IMR-90 (cell line): ENCODE results near the gene LAMC3. TPM values are rescaled to one million over a fixed set of nuclear protein-coding genes. Genes with fewer than 3 reads are reported as not detected.

Source experiments
- ATAC-seq: fragments of 200-7000 bp; cut with Tn5 transposase; 2 replicates; pipeline ENCODE4 v1.9.1; 2020; ENCODE audit warnings: low read depth, mild to moderate bottlenecking, moderate library complexity
- BruUV-seq: library from RNA; stranded (reverse); fragments of 400-500 nt; replicated peaks from 2 replicates; lab custom pipeline; 2021; lab: Mats Ljungman, UMichigan
- CTCF ChIA-PET: fragments of 300-600 bp; formaldehyde crosslinking; extraction: SDS; loops from one replicate; lab custom pipeline; 2021; ENCODE audit warnings: antibody characterized with exemption; lab: Yijun Ruan, JAX
- POLR2A ChIA-PET: fragments of 300-600 bp; sonication (Branson Sonifier 250); formaldehyde crosslinking; loops from one replicate; lab custom pipeline; 2022; ENCODE audit warnings: antibody characterized with exemption; ENCODE audit not compliant: unreplicated experiment; lab: Charles Lee
- DNase-seq: peaks from one replicate; pipeline ENCODE4 v3.0.0; 2013
- H2AFZ ChIP-seq: replicated peaks from 2 replicates; pipeline ENCODE3; 2013; ENCODE audit warnings: low read length, mild to moderate bottlenecking; ENCODE audit not compliant: poor library complexity
- H2AK5ac ChIP-seq: 2 replicates; pipeline ENCODE4 v1.6.1; 2013; ENCODE audit warnings: low read depth, low read length, inconsistent platforms
- H2AK9ac ChIP-seq: replicated peaks from 2 replicates; pipeline ENCODE3; 2013; ENCODE audit warnings: mild to moderate bottlenecking, low read depth, low read length, moderate library complexity; ENCODE audit not compliant: poor library complexity
- H2BK120ac ChIP-seq: 2 replicates; pipeline ENCODE4 v1.6.1; 2013; ENCODE audit warnings: low read depth, low read length, inconsistent platforms
- H2BK15ac ChIP-seq: 3 replicates; pipeline ENCODE4 v1.6.1; 2013; ENCODE audit warnings: low read depth, low read length, inconsistent platforms
- H2BK20ac ChIP-seq: 2 replicates; pipeline ENCODE4 v1.6.1; 2013; ENCODE audit warnings: low read depth, mild to moderate bottlenecking, inconsistent platforms, low read length, moderate library complexity
- H2BK5ac ChIP-seq: 2 replicates; pipeline ENCODE4 v1.6.1; 2013; ENCODE audit warnings: mild to moderate bottlenecking, low read depth, low read length, inconsistent platforms; ENCODE audit not compliant: poor library complexity, severe bottlenecking
- H3K14ac ChIP-seq: replicated peaks from 2 replicates; pipeline ENCODE4 v1.6.1; 2013; ENCODE audit warnings: low read depth, low read length, inconsistent platforms
- H3K18ac ChIP-seq: 2 replicates; pipeline ENCODE4 v1.6.1; 2013; ENCODE audit warnings: low read depth, low read length, control low read depth
- H3K23ac ChIP-seq: 2 replicates; pipeline ENCODE4 v1.6.1; 2013; ENCODE audit warnings: low read depth, low read length, inconsistent platforms
- H3K27ac ChIP-seq: 2 replicates; pipeline ENCODE4 v1.5.1; 2013; ENCODE audit warnings: mild to moderate bottlenecking, control low read depth, low read length; ENCODE audit not compliant: insufficient read depth
- H3K27me3 ChIP-seq: 2 replicates; pipeline ENCODE4 v1.6.1; 2013; ENCODE audit warnings: low read length; ENCODE audit not compliant: control insufficient read depth, insufficient read depth
- H3K36me3 ChIP-seq: 2 replicates; pipeline ENCODE4 v1.6.1; 2013; ENCODE audit warnings: low read length, mixed read lengths; ENCODE audit not compliant: control insufficient read depth, insufficient read depth
- H3K4ac ChIP-seq: 2 replicates; pipeline ENCODE4 v1.6.1; 2013; ENCODE audit warnings: low read depth, low read length, inconsistent platforms
- H3K4me1 ChIP-seq: 2 replicates; pipeline ENCODE4 v1.6.1; 2013; ENCODE audit warnings: low read length, mixed read lengths; ENCODE audit not compliant: control insufficient read depth, insufficient read depth
- H3K4me2 ChIP-seq: 2 replicates; pipeline ENCODE4 v1.6.1; 2013; ENCODE audit warnings: low read depth, mild to moderate bottlenecking, control low read depth, low read length, moderate library complexity
- H3K4me3 ChIP-seq: 2 replicates; pipeline ENCODE4 v1.5.1; 2013; ENCODE audit warnings: low read depth, mild to moderate bottlenecking, control low read depth, low read length, moderate library complexity; ENCODE audit not compliant: insufficient read depth
- H3K56ac ChIP-seq: 2 replicates; pipeline ENCODE4 v1.6.1; 2013; ENCODE audit warnings: low read length, inconsistent platforms; ENCODE audit not compliant: insufficient read depth; ENCODE audit errors: extremely low read depth
- H3K79me1 ChIP-seq, 2 experiments: 2 replicates each; pipeline ENCODE4 v1.6.1; 2013; ENCODE audit warnings: low read length in 2 of 2, inconsistent platforms in 1 of 2, low read depth in 1 of 2
- H3K9ac ChIP-seq: 2 replicates; pipeline ENCODE4 v1.6.1; 2013; ENCODE audit warnings: low read depth, low read length, control low read depth
- H3K9me1 ChIP-seq: 2 replicates; pipeline ENCODE4 v1.6.1; 2013; ENCODE audit warnings: low read length, inconsistent platforms; ENCODE audit not compliant: insufficient read depth
- H3K9me3 ChIP-seq: 2 replicates; pipeline ENCODE4 v1.6.1; 2013; ENCODE audit warnings: low read length; ENCODE audit not compliant: control insufficient read depth, insufficient read depth
- H4K20me1 ChIP-seq: 2 replicates; pipeline ENCODE4 v1.6.1; 2013; ENCODE audit warnings: low read length, inconsistent platforms; ENCODE audit not compliant: insufficient read depth
- H4K5ac ChIP-seq: 2 replicates; pipeline ENCODE4 v1.6.1; 2013; ENCODE audit warnings: mild to moderate bottlenecking, low read depth, low read length, control low read depth
- H4K8ac ChIP-seq, 2 experiments: 2 replicates each; pipeline ENCODE4 v1.6.1; 2013; ENCODE audit warnings: low read depth in 2 of 2, low read length in 2 of 2, control low read depth in 1 of 2, inconsistent platforms in 1 of 2
- H4K91ac ChIP-seq: 2 replicates; pipeline ENCODE4 v1.6.1; 2013; ENCODE audit warnings: low read depth, low read length, inconsistent platforms; ENCODE audit not compliant: insufficient read depth
- BHLHE40 ChIP-seq: fragments of 150-350 bp; IDR thresholded peaks from 2 replicates; pipeline ENCODE4 v1.6.1; 2016; ENCODE audit warnings: mild to moderate bottlenecking, low read depth, low read length
- CEBPB ChIP-seq: IDR thresholded peaks from 2 replicates; pipeline ENCODE4 v1.6.1; 2012; ENCODE audit warnings: low read depth, low read length, improper control_type of control experiment
- CHD1 ChIP-seq: IDR thresholded peaks from 2 replicates; pipeline ENCODE4 v1.6.1; 2012; ENCODE audit warnings: low read depth, low read length, improper control_type of control experiment
- ELK1 ChIP-seq: fragments of 150-350 bp; IDR thresholded peaks from 2 replicates; pipeline ENCODE4 v1.6.1; 2016; ENCODE audit warnings: low read depth, mild to moderate bottlenecking, low read length, moderate library complexity, borderline replicate concordance
- FOS ChIP-seq: fragments of 150-350 bp; IDR thresholded peaks from 2 replicates; pipeline ENCODE4 v1.6.1; 2016; ENCODE audit warnings: low read depth, low read length
- MAFK ChIP-seq: IDR thresholded peaks from 2 replicates; pipeline ENCODE4 v1.6.1; 2012; ENCODE audit warnings: low read depth, low read length, improper control_type of control experiment
- MAZ ChIP-seq: IDR thresholded peaks from 2 replicates; pipeline ENCODE4 v1.6.1; 2012; ENCODE audit warnings: low read depth, mild to moderate bottlenecking, low read length, improper control_type of control experiment, moderate library complexity, borderline replicate concordance
- MXI1 ChIP-seq: IDR thresholded peaks from 2 replicates; pipeline ENCODE4 v1.6.1; 2012; ENCODE audit warnings: low read depth, mild to moderate bottlenecking, low read length, moderate library complexity, borderline replicate concordance
- NFE2L2 ChIP-seq: fragments of 150-350 bp; IDR thresholded peaks from 2 replicates; pipeline ENCODE4 v1.6.1; 2016; ENCODE audit warnings: low read depth, mild to moderate bottlenecking, low read length
- POLR2A ChIP-seq: IDR thresholded peaks from 2 replicates; pipeline ENCODE4 v1.6.1; 2012; ENCODE audit warnings: mild to moderate bottlenecking, low read depth, low read length
- RAD21 ChIP-seq: IDR thresholded peaks from 2 replicates; pipeline ENCODE4 v1.6.1; 2012; ENCODE audit warnings: low read length, improper control_type of control experiment
- RCOR1 ChIP-seq: IDR thresholded peaks from 2 replicates; pipeline ENCODE4 v1.6.1; 2012; ENCODE audit warnings: mild to moderate bottlenecking, low read length, improper control_type of control experiment; ENCODE audit not compliant: insufficient replicate concordance
- RFX5 ChIP-seq: IDR thresholded peaks from 2 replicates; pipeline ENCODE4 v1.8.0; 2012; ENCODE audit warnings: low read depth, mild to moderate bottlenecking, low read length, moderate library complexity
- SMC3 ChIP-seq: fragments of 150-350 bp; IDR thresholded peaks from 2 replicates; pipeline ENCODE4 v1.6.1; 2016; ENCODE audit warnings: low read depth, mild to moderate bottlenecking, antibody characterized with exemption, low read length, moderate library complexity
- WGBS, 2 experiments: methylation state at CpG; one replicate each; pipeline versions ENCODE4 v1.1.5 to v1.1.7; 2013; ENCODE audit warnings: missing lambda C conversion rate in 2 of 2; ENCODE audit not compliant: insufficient read length in 1 of 2; ENCODE audit errors: extremely low coverage in 2 of 2; 5-methylcytosine and 5-hydroxymethylcytosine counted together
- dilution Hi-C: fragments of 300-500 bp; cut with HindIII; formaldehyde crosslinking; loops from one replicate; pipeline ENCODE4 v1.14.3; 2018; ENCODE audit warnings: low sequenced_read_pairs; ENCODE audit not compliant: unreplicated experiment
- in situ Hi-C: fragments of 300-500 bp; cut with MboI; formaldehyde crosslinking; loops from 3 replicates; pipeline ENCODE4 v1.14.3; 2019; ENCODE audit warnings: low sequenced_read_pairs, inconsistent platforms, mixed read lengths
- intact Hi-C: fragments of 100-400 bp; cut with micrococcal nuclease; formaldehyde crosslinking; loops from 2 replicates; pipeline ENCODE4 v1.10.0; 2022
- polyA plus RNA-seq, 3 experiments: library from polyadenylated mRNA; depleted of rRNA; stranded (reverse); fragments of >200 nt; gene quantifications; 2 replicates each; pipeline ENCODE4 v1.2.3, GENCODE V29; 2012; ENCODE audit warnings: low replicate concordance in 1 of 3
- total RNA-seq: library from RNA; depleted of rRNA; stranded (reverse); fragments of >200 nt; gene quantifications from 2 replicates; pipeline ENCODE4 v1.2.3, GENCODE V29; 2012
- TF ChIP-seq, protein P1 (sequence below): conservative IDR thresholded peaks from 2 replicates; pipeline ENCODE4 v1.5.1; 2012; ENCODE audit warnings: mild to moderate bottlenecking, low read depth, low read length, improper control_type of control experiment
- TF ChIP-seq, protein P2 (sequence below): fragments of 150-350 bp; IDR thresholded peaks from 2 replicates; pipeline ENCODE4 v1.6.1; 2017; ENCODE audit warnings: mild to moderate bottlenecking, antibody characterized with exemption, low read length, low read depth

Gene LAMC3
- total and polyA plus RNA-seq, 2 of the 4 experiments (the other 2 are of a cell fraction) = not detected

- no peak overlapping the region for H4K91ac ChIP-seq
- H3K9ac ChIP-seq = no peak overlapping the region
- no TSS peak for BruUV-seq
- ChIA-PET POLR2A (no interaction called here), CTCF (interaction anchor here (0.6 kb wide), 1 partner anchor 48 kb away, joined by 3 read pairs; no protein-coding TSS in a partner anchor)
- ATAC-seq (no peak), DNase-seq (no peak)
- peaks cover 48% of the 10 kb centered on the region for H3K27me3 ChIP-seq
- H3K4me2 ChIP-seq = no peak overlapping the region
- H3K27ac ChIP-seq = no peak overlapping the region
- no peaks in the 10 kb centered on the region for H3K9me3 ChIP-seq
- no peaks in the 10 kb centered on the region for H4K20me1 ChIP-seq
- H2BK5ac ChIP-seq = no peak overlapping the region
- dilution Hi-C loops (no loop called here), in situ Hi-C loops (no loop called here), intact Hi-C loops (no loop called here)
- H2BK20ac ChIP-seq = no peak overlapping the region
- no peaks in the 10 kb centered on the region for H3K9me1 ChIP-seq
- H4K5ac ChIP-seq = no peak overlapping the region
- TF ChIP-seq RCOR1 (no peak), NFE2L2 (no peak), RFX5 (no peak), SMC3 (no peak), POLR2A (no peak), MAFK (no peak), RAD21 (no peak), CEBPB (no peak), CHD1 (no peak), MXI1 (no peak), FOS (no peak), ELK1 (no peak), MAZ (no peak), BHLHE40 (no peak)
- TF ChIP-seq, protein P1, sequence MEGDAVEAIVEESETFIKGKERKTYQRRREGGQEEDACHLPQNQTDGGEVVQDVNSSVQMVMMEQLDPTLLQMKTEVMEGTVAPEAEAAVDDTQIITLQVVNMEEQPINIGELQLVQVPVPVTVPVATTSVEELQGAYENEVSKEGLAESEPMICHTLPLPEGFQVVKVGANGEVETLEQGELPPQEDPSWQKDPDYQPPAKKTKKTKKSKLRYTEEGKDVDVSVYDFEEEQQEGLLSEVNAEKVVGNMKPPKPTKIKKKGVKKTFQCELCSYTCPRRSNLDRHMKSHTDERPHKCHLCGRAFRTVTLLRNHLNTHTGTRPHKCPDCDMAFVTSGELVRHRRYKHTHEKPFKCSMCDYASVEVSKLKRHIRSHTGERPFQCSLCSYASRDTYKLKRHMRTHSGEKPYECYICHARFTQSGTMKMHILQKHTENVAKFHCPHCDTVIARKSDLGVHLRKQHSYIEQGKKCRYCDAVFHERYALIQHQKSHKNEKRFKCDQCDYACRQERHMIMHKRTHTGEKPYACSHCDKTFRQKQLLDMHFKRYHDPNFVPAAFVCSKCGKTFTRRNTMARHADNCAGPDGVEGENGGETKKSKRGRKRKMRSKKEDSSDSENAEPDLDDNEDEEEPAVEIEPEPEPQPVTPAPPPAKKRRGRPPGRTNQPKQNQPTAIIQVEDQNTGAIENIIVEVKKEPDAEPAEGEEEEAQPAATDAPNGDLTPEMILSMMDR = no peak
- TF ChIP-seq, protein P2, sequence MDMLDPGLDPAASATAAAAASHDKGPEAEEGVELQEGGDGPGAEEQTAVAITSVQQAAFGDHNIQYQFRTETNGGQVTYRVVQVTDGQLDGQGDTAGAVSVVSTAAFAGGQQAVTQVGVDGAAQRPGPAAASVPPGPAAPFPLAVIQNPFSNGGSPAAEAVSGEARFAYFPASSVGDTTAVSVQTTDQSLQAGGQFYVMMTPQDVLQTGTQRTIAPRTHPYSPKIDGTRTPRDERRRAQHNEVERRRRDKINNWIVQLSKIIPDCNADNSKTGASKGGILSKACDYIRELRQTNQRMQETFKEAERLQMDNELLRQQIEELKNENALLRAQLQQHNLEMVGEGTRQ = no peak
- H3K18ac ChIP-seq = no peak overlapping the region
- H3K4me3 ChIP-seq = no peak overlapping the region
- H3K56ac ChIP-seq = no peak overlapping the region
- no peak overlapping the region for H3K14ac ChIP-seq
- H3K4ac ChIP-seq = no peak overlapping the region
- no peaks in the 10 kb centered on the region for H3K36me3 ChIP-seq
- no peak overlapping the region for H2BK120ac ChIP-seq
- no peak overlapping the region for H2AK5ac ChIP-seq
- WGBS, 2 experiments = 81% methylated on average over 8 of the region's 23 CpGs; no CpG with 5 or more reads in 1 of the 2 experiments
- no peak overlapping the region for H2AFZ ChIP-seq
- H4K8ac ChIP-seq = no peak overlapping the region
- H2BK15ac ChIP-seq = no peak overlapping the region
- H3K4me1 ChIP-seq = no peaks in the 10 kb centered on the region
- H3K79me1 ChIP-seq = no peaks in the 10 kb centered on the region
- H3K23ac ChIP-seq = no peak overlapping the region
- H2AK9ac ChIP-seq = no peak overlapping the region
Measured at GRCh38 chr9:131085370-131086122, 76.6 kb downstream of the LAMC3 start.
